Trophoblast cell (in vitro differentiated cells and primary cell): ENCODE measurements around the gene EPHA10.

Source experiments
- DNase-seq, 2 donors: peaks; one replicate each; pipeline ENCODE4 v3.0.0-alpha.2; 2016
- H2AFZ ChIP-seq: 2 replicates; pipeline ENCODE4 v1.6.1; 2013; ENCODE audit warnings: low read length, moderate library complexity, mild to moderate bottlenecking; ENCODE audit not compliant: insufficient read depth, poor library complexity
- H2AK5ac ChIP-seq: 2 replicates; pipeline ENCODE4 v1.6.1; 2013; ENCODE audit warnings: mild to moderate bottlenecking, low read length
- H2BK120ac ChIP-seq: 2 replicates; pipeline ENCODE4 v1.6.1; 2013; ENCODE audit warnings: low read length, mild to moderate bottlenecking, moderate library complexity; ENCODE audit not compliant: insufficient read depth, poor library complexity
- H2BK12ac ChIP-seq: 2 replicates; pipeline ENCODE4 v1.6.1; 2013; ENCODE audit warnings: mild to moderate bottlenecking, low read length, moderate library complexity
- H2BK5ac ChIP-seq: 2 replicates; pipeline ENCODE4 v1.6.1; 2013; ENCODE audit warnings: low read length, low read depth, moderate library complexity, mild to moderate bottlenecking; ENCODE audit not compliant: poor library complexity
- H3K14ac ChIP-seq: 2 replicates; pipeline ENCODE4 v1.6.1; 2013; ENCODE audit warnings: mild to moderate bottlenecking, low read length
- H3K18ac ChIP-seq: 2 replicates; pipeline ENCODE4 v1.6.1; 2013; ENCODE audit warnings: mild to moderate bottlenecking, low read length
- H3K23ac ChIP-seq: 2 replicates; pipeline ENCODE4 v1.6.1; 2013; ENCODE audit warnings: low read length
- H3K27ac ChIP-seq: 2 replicates; pipeline ENCODE4 v1.5.1; 2013; ENCODE audit warnings: low read depth, mild to moderate bottlenecking, inconsistent platforms, low read length, moderate library complexity
- H3K27me3 ChIP-seq: 2 replicates; pipeline ENCODE4 v1.6.1; 2013; ENCODE audit warnings: inconsistent platforms, mild to moderate bottlenecking, low read length, moderate library complexity; ENCODE audit not compliant: insufficient read depth
- H3K36me3 ChIP-seq, 2 experiments: 1 replicate in 1 of 2; 2 replicates in 1 of 2; pipeline ENCODE4 v1.6.1; 2013; ENCODE audit warnings: low read length in 2 of 2, mild to moderate bottlenecking in 2 of 2, moderate library complexity in 1 of 2; ENCODE audit not compliant: insufficient read depth in 2 of 2, control insufficient read depth in 1 of 2
- H3K4ac ChIP-seq: 2 replicates; pipeline ENCODE4 v1.6.1; 2013; ENCODE audit warnings: low read depth, mild to moderate bottlenecking, low read length, moderate library complexity
- H3K4me1 ChIP-seq, 2 experiments: 1 replicate in 1 of 2; 2 replicates in 1 of 2; pipeline ENCODE4 v1.6.1; 2013; ENCODE audit warnings: low read length in 2 of 2, mild to moderate bottlenecking in 2 of 2, moderate library complexity in 1 of 2; ENCODE audit not compliant: insufficient read depth in 2 of 2, control insufficient read depth in 1 of 2
- H3K4me2 ChIP-seq: 2 replicates; pipeline ENCODE4 v1.6.1; 2013; ENCODE audit warnings: inconsistent platforms, mild to moderate bottlenecking, low read length, moderate library complexity
- H3K4me3 ChIP-seq: 2 replicates; pipeline ENCODE4 v1.5.1; 2013; ENCODE audit warnings: mild to moderate bottlenecking, low read depth, low read length, inconsistent platforms
- H3K79me1 ChIP-seq: one replicate; pipeline ENCODE4 v1.6.1; 2013; ENCODE audit warnings: low read length
- H3K79me2 ChIP-seq: 2 replicates; pipeline ENCODE4 v1.6.1; 2013; ENCODE audit warnings: low read length, mild to moderate bottlenecking; ENCODE audit not compliant: control insufficient read depth, insufficient read depth, poor library complexity
- H3K9ac ChIP-seq: 2 replicates; pipeline ENCODE4 v1.6.1; 2013; ENCODE audit warnings: mild to moderate bottlenecking, low read length
- H3K9me3 ChIP-seq: 2 replicates; pipeline ENCODE4 v1.6.1; 2013; ENCODE audit warnings: low read depth, mild to moderate bottlenecking, control low read depth, inconsistent platforms, low read length; ENCODE audit not compliant: insufficient read depth
- H4K12ac ChIP-seq: 2 replicates; pipeline ENCODE4 v1.6.1; 2013; ENCODE audit warnings: low read depth, mild to moderate bottlenecking, low read length, moderate library complexity
- H4K8ac ChIP-seq: 2 replicates; pipeline ENCODE4 v1.6.1; 2013; ENCODE audit warnings: low read depth, mild to moderate bottlenecking, low read length, moderate library complexity
- H4K91ac ChIP-seq: one replicate; pipeline ENCODE4 v1.6.1; 2013; ENCODE audit warnings: low read depth, mild to moderate bottlenecking, low read length, moderate library complexity
- WGBS: extraction: QIAGEN DNeasy Blood & Tissue Kit; methylation state at CpG from one replicate; pipeline ENCODE4 v1.1.7; 2013; ENCODE audit warnings: missing lambda C conversion rate; ENCODE audit not compliant: insufficient read length, insufficient coverage; ENCODE audit errors: extremely low coverage; 5-methylcytosine and 5-hydroxymethylcytosine counted together

EPHA10 gene

GRCh38 chr1:37802439-37802838, 37.5 kb upstream of the EPHA10 start:
- H3K4me1 ChIP-seq, result peaks cover 3 to 6% of the 10 kb centered on the region in 2 experiments
- DNase-seq, result no peak
- H4K8ac ChIP-seq, result no peak overlapping the region
- H3K4ac ChIP-seq, result no peak overlapping the region
- no peak overlapping the region for H3K23ac ChIP-seq
- no peak overlapping the region for H3K14ac ChIP-seq
- H4K91ac ChIP-seq, result no peak overlapping the region
- no peak overlapping the region for H3K27ac ChIP-seq
- H3K9ac ChIP-seq, result no peak overlapping the region
- no peak overlapping the region for H2BK12ac ChIP-seq
- H2AK5ac ChIP-seq, result no peak overlapping the region
- H3K27me3 ChIP-seq, result no peaks in the 10 kb centered on the region
- no peak overlapping the region for H3K18ac ChIP-seq
- no peak overlapping the region for H3K4me2 ChIP-seq
- H2BK120ac ChIP-seq, result no peak overlapping the region
- H4K12ac ChIP-seq, result no peak overlapping the region
- peaks cover 2% of the 10 kb centered on the region for H3K9me3 ChIP-seq
- no CpG with 5 or more reads among the region's 1 CpG for WGBS
- no peak overlapping the region for H2BK5ac ChIP-seq
- H3K36me3 ChIP-seq, result peaks cover 42 to 50% of the 10 kb centered on the region in 2 experiments
- peaks cover 3% of the 10 kb centered on the region for H3K79me1 ChIP-seq
- H3K79me2 ChIP-seq, result peaks cover 4% of the 10 kb centered on the region
- H2AFZ ChIP-seq, result no peak overlapping the region
- no peak overlapping the region for H3K4me3 ChIP-seq

DNA sequence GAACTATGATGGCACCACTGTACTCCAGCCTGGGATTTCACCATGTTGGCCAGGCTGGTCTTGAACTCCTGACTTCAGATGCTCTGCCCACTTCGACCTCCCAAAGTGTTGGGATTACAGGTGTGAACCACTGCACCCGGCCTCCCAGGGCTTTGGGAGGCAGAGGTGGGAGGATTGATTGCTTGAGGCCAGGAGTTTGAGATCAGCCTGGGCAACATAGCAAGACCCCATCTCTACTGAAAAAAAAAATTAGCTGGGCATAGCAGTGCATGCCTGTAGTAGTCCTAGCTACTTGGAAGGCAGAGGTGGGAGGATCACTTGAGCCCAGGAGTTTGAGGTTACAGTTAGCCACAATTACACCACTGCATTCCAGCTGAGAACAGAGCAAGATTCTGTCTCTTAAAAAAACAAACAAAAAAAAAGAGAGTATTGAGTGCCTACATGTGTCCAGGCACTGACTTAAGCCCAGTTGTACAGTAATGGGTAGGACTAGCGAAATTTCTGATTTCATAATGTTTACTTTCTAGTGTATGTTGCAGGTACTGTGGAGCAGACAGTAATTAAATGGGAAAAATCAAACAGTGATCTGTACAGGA, 32.9 kb upstream of the EPHA10 start:
- Histone ChIP-seq H3K9ac (no peak overlapping the region), H2BK12ac (no peak overlapping the region), H3K9me3 (peaks cover 2% of the 10 kb centered on the region), H3K23ac (no peak overlapping the region), H3K14ac (no peak overlapping the region), H4K8ac (no peak overlapping the region), H3K36me3 (peaks cover 13 to 14% of the 10 kb centered on the region in 2 experiments), H3K4me1 (peaks cover 4% of the 10 kb centered on the region in 2 experiments), H3K4ac (no peak overlapping the region), H4K12ac (no peak overlapping the region), H4K91ac (no peak overlapping the region), H3K4me3 (no peak overlapping the region), H3K27me3 (peaks cover 17% of the 10 kb centered on the region), H3K79me2 (peaks cover 2% of the 10 kb centered on the region), H3K27ac (no peak overlapping the region), H3K4me2 (no peak overlapping the region), H2AFZ (no peak overlapping the region), H2BK120ac (no peak overlapping the region), H3K79me1 (no peaks in the 10 kb centered on the region), H2AK5ac (no peak overlapping the region), H3K18ac (no peak overlapping the region), H2BK5ac (no peak overlapping the region)
- WGBS, result no CpG with 5 or more reads among the region's 3 CpGs
- no peak for DNase-seq

DNA sequence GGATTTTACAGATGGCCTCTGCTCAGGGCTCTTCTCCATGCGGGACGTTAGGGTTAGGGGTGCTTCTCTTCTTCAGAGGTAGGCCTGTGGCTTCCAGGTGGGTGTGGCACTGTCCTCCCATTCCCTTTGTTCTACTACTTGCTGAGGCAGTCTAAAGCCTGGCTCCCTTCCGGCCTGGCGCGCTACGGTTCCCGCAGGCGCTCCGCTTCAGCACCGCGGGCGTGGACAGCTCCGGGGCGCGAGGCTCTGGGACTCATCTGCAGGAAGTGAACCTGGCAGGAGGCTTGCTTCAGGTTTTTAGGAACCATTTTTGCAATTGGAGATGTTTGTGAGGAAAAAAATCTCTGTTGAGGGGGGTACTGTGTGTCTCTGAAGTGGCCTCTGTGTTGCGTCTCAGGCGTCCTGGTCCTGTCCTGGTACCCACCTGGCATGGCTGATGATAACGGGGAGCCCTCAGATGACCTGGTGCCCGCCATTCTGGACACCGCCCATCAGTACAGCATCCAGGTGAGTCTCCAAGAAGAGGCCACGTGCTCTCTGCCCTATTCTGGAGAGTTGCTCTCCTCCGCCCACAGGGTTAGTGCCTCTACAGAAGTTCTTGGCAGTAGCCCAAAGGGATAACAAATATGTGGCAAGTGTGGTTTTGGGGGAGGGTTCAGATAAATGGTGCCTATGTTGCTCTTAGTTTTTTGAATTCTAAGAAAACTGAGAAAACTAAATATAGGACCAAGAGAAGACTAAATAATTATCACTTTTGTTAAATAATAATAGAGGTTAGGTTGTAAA, 30.6 kb upstream of the EPHA10 start:
- Histone ChIP-seq H3K36me3 (peaks cover 5 to 6% of the 10 kb centered on the region in 2 experiments), H2AFZ (no peak overlapping the region), H3K79me1 (no peaks in the 10 kb centered on the region), H3K9me3 (peaks cover 2% of the 10 kb centered on the region), H2AK5ac (no peak overlapping the region), H3K79me2 (peaks cover 2% of the 10 kb centered on the region), H3K4me3 (no peak overlapping the region), H3K4me1 (peaks cover 4% of the 10 kb centered on the region in 2 experiments), H2BK12ac (no peak overlapping the region), H3K9ac (no peak overlapping the region), H3K4ac (no peak overlapping the region), H3K4me2 (no peak overlapping the region), H3K27me3 (peaks cover 19% of the 10 kb centered on the region), H4K8ac (no peak overlapping the region), H3K23ac (no peak overlapping the region), H3K14ac (no peak overlapping the region), H2BK120ac (no peak overlapping the region), H3K18ac (no peak overlapping the region), H4K12ac (no peak overlapping the region), H2BK5ac (no peak overlapping the region), H4K91ac (no peak overlapping the region), H3K27ac (no peak overlapping the region)
- DNase-seq, result peak; percentile 43 to 81
- no CpG with 5 or more reads among the region's 22 CpGs for WGBS

DNA sequence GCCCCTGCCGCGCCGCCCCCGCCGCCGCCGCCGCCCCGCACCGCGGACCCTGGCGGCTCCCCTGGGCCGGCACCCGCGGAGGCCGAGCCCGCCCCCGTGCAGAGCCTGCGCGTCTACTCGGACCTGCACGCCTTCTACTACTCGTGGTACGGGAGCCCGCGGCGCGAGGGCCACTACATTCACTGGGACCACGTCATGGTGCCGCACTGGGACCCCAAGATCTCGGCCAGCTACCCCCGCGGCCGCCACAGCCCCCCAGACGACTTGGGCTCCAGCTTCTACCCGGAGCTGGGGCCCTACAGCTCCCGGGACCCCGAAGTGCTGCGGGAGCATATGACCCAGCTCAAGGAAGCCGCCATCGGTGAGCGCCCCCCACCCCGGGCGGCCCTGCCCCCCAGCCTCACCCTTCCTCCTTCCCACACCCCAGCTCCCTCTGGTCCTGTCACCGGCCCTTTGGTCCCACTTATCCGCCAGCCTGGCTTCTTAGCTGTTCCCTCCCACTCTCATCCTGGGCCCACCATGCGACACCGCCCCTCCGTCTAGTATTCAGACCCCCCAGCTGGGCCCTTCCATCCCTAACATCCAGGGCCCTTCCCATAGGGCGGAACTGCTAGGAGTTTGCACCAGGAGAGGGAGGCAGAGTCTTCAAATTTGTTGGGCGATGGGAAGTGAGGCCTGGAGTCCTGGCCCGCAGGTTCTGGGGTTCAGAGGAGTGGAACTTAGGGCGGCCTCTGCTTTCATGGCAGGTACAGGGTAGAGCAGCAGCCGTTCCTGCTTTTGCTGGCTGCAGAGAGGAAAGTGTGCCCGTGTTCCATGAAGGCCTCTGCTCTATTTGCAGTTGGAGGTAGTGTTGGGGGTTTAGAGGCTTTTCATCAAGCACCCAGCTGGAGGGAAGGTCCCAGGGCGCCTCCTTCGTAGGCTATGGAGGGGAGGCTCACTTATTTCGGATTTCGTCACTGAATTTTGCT, 29.7 kb upstream of the EPHA10 start:
- Histone ChIP-seq H3K4me1 (peaks cover 4% of the 10 kb centered on the region in 2 experiments), H4K8ac (no peak overlapping the region)

More for the DNA sequence above, 29.7 kb upstream of the EPHA10 start:
- WGBS, result no CpG with 5 or more reads among the region's 59 CpGs
- no peak overlapping the region for H2AK5ac ChIP-seq
- H2BK5ac ChIP-seq, result no peak overlapping the region
- peaks cover 2% of the 10 kb centered on the region for H3K79me2 ChIP-seq
- no peak overlapping the region for H4K12ac ChIP-seq
- H2AFZ ChIP-seq, result no peak overlapping the region
- no peaks in the 10 kb centered on the region for H3K9me3 ChIP-seq
- no peak overlapping the region for H2BK12ac ChIP-seq
- no peak overlapping the region for H2BK120ac ChIP-seq
- H3K4ac ChIP-seq, result no peak overlapping the region
- no peak overlapping the region for H3K9ac ChIP-seq
- peaks cover 19% of the 10 kb centered on the region for H3K27me3 ChIP-seq
- H3K79me1 ChIP-seq, result no peaks in the 10 kb centered on the region
- no peak overlapping the region for H3K18ac ChIP-seq
- H3K36me3 ChIP-seq, result peaks cover 0 to 2% of the 10 kb centered on the region in 2 experiments
- peak overlapping the region; percentile 68 for H3K4me2 ChIP-seq
- no peak overlapping the region for H3K4me3 ChIP-seq
- H3K23ac ChIP-seq, result no peak overlapping the region
- H4K91ac ChIP-seq, result no peak overlapping the region
- H3K27ac ChIP-seq, result no peak overlapping the region
- no peak for DNase-seq
- no peak overlapping the region for H3K14ac ChIP-seq
